HG03558 (cell line): ENCODE results near the gene MARCHF9.

ENCODE experiments used
- ATAC-seq: cut with Tn5 transposase; IDR thresholded peaks from one replicate; pipeline ENCODE4 v1.9.1; 2021; ENCODE audit warnings: moderate number of reproducible peaks; ENCODE audit not compliant: unreplicated experiment; ENCODE audit errors: extremely low read depth

Gene MARCHF9

GRCh38 chr12:57751788-57752667, 2.9 kb upstream of the MARCHF9 start, which contains the start of gene CDK4:
CDK4 (minus strand) TSS chr12:57752310; CDS start chr12:57751717, 593 bp downstream.
- peak; percentile 48 for ATAC-seq

- no peak for ATAC-seq
Measured at GRCh38 chr12:57752668-57753000, 2.3 kb upstream of the MARCHF9 start.

GRCh38 chr12:57753756-57754337, 1.1 kb upstream of the MARCHF9 start:
- ATAC-seq: no peak

- ATAC-seq: no peak
Measured at GRCh38 chr12:57755194-57755453, 221 bp downstream of the MARCHF9 start.

GRCh38 chr12:57755454-57756372, 810 bp downstream of the MARCHF9 start:
- ATAC-seq: no peak

- no peak for ATAC-seq
Measured at GRCh38 chr12:57756406-57757341, 1.8 kb downstream of the MARCHF9 start.

- no peak for ATAC-seq
Measured at GRCh38 chr12:57757771-57758170, 2.9 kb downstream of the MARCHF9 start.

- ATAC-seq: no peak
Measured at GRCh38 chr12:57758552-57759359, 3.9 kb downstream of the MARCHF9 start.

GRCh38 chr12:57759360-57759980, 4.6 kb downstream of the MARCHF9 start:
- ATAC-seq: no peak

- ATAC-seq: no peak
Measured at GRCh38 chr12:57760347-57760982, 5.6 kb downstream of the MARCHF9 start.

- ATAC-seq: no peak
Measured at GRCh38 chr12:57761391-57761998, 6.6 kb downstream of the MARCHF9 start.

- ATAC-seq: no peak
Measured at GRCh38 chr12:57762463-57762862, 7.6 kb downstream of the MARCHF9 start.

GRCh38 chr12:57763881-57764661, 9.2 kb downstream of the MARCHF9 start:
- no peak for ATAC-seq

GRCh38 chr12:57764662-57765002, 9.7 kb downstream of the MARCHF9 start:
- ATAC-seq: no peak

- ATAC-seq: no peak
Measured at GRCh38 chr12:57765003-57765697, 10.2 kb downstream of the MARCHF9 start.

GRCh38 chr12:57765698-57766463, 11.0 kb downstream of the MARCHF9 start:
- ATAC-seq: no peak
